ENCODE data around the gene MFF.

DNA sequence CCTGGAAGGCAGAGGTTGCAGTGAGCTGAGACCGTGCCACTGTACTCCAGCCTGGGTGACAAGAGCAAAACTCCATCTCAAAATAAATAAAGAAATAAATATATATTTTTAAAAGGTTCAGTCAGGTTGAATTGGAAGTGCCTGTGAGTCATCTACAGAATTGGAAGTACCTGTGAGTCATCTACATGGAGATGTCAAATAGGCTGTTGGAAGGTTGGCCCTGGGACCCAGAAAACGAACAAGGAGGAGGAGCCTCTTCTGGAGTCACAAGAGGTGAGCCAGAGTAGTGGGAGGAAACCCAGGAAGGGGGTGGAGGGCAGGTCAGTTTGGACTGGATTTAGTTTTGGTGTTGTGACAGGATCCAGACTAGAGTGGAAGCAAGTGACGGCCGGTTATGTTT is 77.9 kb downstream of the MFF start:
- TF ChIP-seq POLR2A (IDR thresholded peaks at IDR 0.05) (no peak), POLR2AphosphoS5 (IDR thresholded peaks at IDR 0.05) (no peak), EP300 (IDR thresholded peaks at IDR 0.05) (no peak)
- TF ChIP-seq, protein P1, sequence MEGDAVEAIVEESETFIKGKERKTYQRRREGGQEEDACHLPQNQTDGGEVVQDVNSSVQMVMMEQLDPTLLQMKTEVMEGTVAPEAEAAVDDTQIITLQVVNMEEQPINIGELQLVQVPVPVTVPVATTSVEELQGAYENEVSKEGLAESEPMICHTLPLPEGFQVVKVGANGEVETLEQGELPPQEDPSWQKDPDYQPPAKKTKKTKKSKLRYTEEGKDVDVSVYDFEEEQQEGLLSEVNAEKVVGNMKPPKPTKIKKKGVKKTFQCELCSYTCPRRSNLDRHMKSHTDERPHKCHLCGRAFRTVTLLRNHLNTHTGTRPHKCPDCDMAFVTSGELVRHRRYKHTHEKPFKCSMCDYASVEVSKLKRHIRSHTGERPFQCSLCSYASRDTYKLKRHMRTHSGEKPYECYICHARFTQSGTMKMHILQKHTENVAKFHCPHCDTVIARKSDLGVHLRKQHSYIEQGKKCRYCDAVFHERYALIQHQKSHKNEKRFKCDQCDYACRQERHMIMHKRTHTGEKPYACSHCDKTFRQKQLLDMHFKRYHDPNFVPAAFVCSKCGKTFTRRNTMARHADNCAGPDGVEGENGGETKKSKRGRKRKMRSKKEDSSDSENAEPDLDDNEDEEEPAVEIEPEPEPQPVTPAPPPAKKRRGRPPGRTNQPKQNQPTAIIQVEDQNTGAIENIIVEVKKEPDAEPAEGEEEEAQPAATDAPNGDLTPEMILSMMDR (IDR thresholded peaks at IDR 0.05), result no peak

Measured in upper lobe of left lung (tissue), 4 donors.